EH (cell line): ENCODE measurements around the gene MPPED1.

ENCODE experiments used
- DNase-seq: peaks from one replicate; pipeline ENCODE4 v3.0.0-alpha.2; 2015; ENCODE audit warnings: low read depth

Gene MPPED1

GRCh38 chr22:43542681-43543521 lies 131.1 kb downstream of the MPPED1 start:
- no peak for DNase-seq

GRCh38 chr22:43543522-43544288 lies 131.9 kb downstream of the MPPED1 start:
- DNase-seq, result no peak

- no peak for DNase-seq
Observed at GRCh38 chr22:43544289-43544673, 132.5 kb downstream of the MPPED1 start.

GRCh38 chr22:43546186-43546585 lies 134.4 kb downstream of the MPPED1 start:
- DNase-seq, result no peak

GRCh38 chr22:43550024-43550620 lies 138.3 kb downstream of the MPPED1 start:
- DNase-seq, result no peak

- DNase-seq, result no peak
Observed at GRCh38 chr22:43550672-43551071, 138.9 kb downstream of the MPPED1 start.

GRCh38 chr22:43553451-43554258 lies 141.8 kb downstream of the MPPED1 start:
- DNase-seq, result no peak

GRCh38 chr22:43554259-43554636 lies 142.4 kb downstream of the MPPED1 start:
- no peak for DNase-seq

GRCh38 chr22:43554694-43555365 lies 143.0 kb downstream of the MPPED1 start:
- no peak for DNase-seq

GRCh38 chr22:43555561-43556515 lies 144.0 kb downstream of the MPPED1 start:
- no peak for DNase-seq
